B cell (primary cell): ENCODE results near the gene PLCD1. TPM values are rescaled to one million over a fixed set of nuclear protein-coding genes. Genes with fewer than 3 reads are reported as not detected.
"Not testable (repeated sequence)": the region's sequence is repeated elsewhere in the genome, so short reads cannot be mapped to it uniquely, and the experiment has no call there.

Experiments
- ATAC-seq: fragments of 200-7000 bp; cut with Tn5 transposase; one replicate; pipeline ENCODE4 v1.10.0; 2021; ENCODE audit warnings: low read depth, mild to moderate bottlenecking, moderate number of reproducible peaks, moderate library complexity
- CTCF ChIA-PET: fragments of 350-600 bp; sonication (Branson Sonifier 250); formaldehyde crosslinking; loops from one replicate; lab custom pipeline; 2021; ENCODE audit warnings: antibody characterized with exemption, inconsistent platforms; lab: Charles Lee
- POLR2A ChIA-PET: fragments of 350-600 bp; sonication (Branson Sonifier 250); formaldehyde crosslinking; loops from one replicate; lab custom pipeline; 2021; ENCODE audit warnings: antibody characterized with exemption; lab: Charles Lee
- DNase-seq: peaks from one replicate; pipeline ENCODE4 v3.0.0; 2013
- H2AFZ ChIP-seq: 2 replicates; pipeline ENCODE4 v1.6.1; 2012; ENCODE audit warnings: mild to moderate bottlenecking, low read depth, low read length; ENCODE audit not compliant: insufficient read depth, poor library complexity, severe bottlenecking
- H3K27ac ChIP-seq, 2 donors: 1 replicate in 1 of 2; 2 replicates in 1 of 2; pipeline ENCODE4 v1.5.1; 2012 to 2013; ENCODE audit warnings: low read length in 2 of 2, mild to moderate bottlenecking in 2 of 2, moderate library complexity in 1 of 2
- H3K27me3 ChIP-seq, 4 experiments: fragments of 200-600 bp in 1 of 4; sonication (generic) in 1 of 4; replicated peaks in 1 of 4; 1 replicate in 2 of 4; 2 replicates in 2 of 4; pipeline versions ENCODE4 v1.6.1 to v1.7.0; 2013 to 2016; ENCODE audit warnings: low read length in 3 of 4, mild to moderate bottlenecking in 2 of 4, mixed read lengths in 1 of 4, moderate library complexity in 1 of 4; ENCODE audit not compliant: insufficient read depth in 4 of 4, control insufficient read depth in 3 of 4; ENCODE audit errors: control extremely low read depth in 1 of 4
- H3K36me3 ChIP-seq, 2 experiments: replicated peaks in 1 of 2; 1 replicate in 1 of 2; 2 replicates in 1 of 2; pipeline versions ENCODE4 v1.6.1 to v1.7.1; 2013; ENCODE audit warnings: low read length in 1 of 2; ENCODE audit not compliant: insufficient read depth in 2 of 2, control insufficient read depth in 1 of 2; ENCODE audit errors: control extremely low read depth in 1 of 2, extremely low read depth in 1 of 2
- H3K4me1 ChIP-seq, 2 donors: fragments of 200-600 bp in 1 of 2; sonication (generic) in 1 of 2; 1 replicate in 1 of 2; 2 replicates in 1 of 2; pipeline versions ENCODE4 v1.5.1 to v1.6.1; 2013 to 2017; ENCODE audit warnings: low read length in 2 of 2; ENCODE audit not compliant: control insufficient read depth in 2 of 2, insufficient read depth in 2 of 2
- H3K4me2 ChIP-seq: replicated peaks from 2 replicates; pipeline ENCODE3; 2012; ENCODE audit warnings: mild to moderate bottlenecking, low read depth, low read length; ENCODE audit not compliant: poor library complexity, severe bottlenecking
- H3K4me3 ChIP-seq, 5 experiments: fragments of 200-600 bp in 1 of 5; sonication (generic) in 1 of 5; 1 replicate in 3 of 5; 2 replicates in 2 of 5; pipeline versions ENCODE4 v1.5.1 to v1.7.0; 2011 to 2016; ENCODE audit warnings: low read length in 4 of 5, mild to moderate bottlenecking in 4 of 5, low read depth in 2 of 5, control low read depth in 1 of 5, moderate library complexity in 1 of 5; ENCODE audit not compliant: insufficient read depth in 1 of 5; ENCODE audit errors: control extremely low read depth in 1 of 5, extremely low read depth in 1 of 5
- H3K79me2 ChIP-seq: fragments of 200-600 bp; sonication (generic); one replicate; pipeline ENCODE4 v1.6.0; 2016; ENCODE audit warnings: low read length; ENCODE audit not compliant: control insufficient read depth, insufficient read depth
- H3K9ac ChIP-seq: fragments of 200-600 bp; sonication (generic); 2 replicates; pipeline ENCODE4 v1.6.1; 2017; ENCODE audit warnings: mild to moderate bottlenecking, low read length, moderate library complexity
- H3K9me3 ChIP-seq, 3 donors: one replicate each; pipeline versions ENCODE4 v1.6.1 to v1.7.1; 2013; ENCODE audit warnings: low read length in 2 of 3; ENCODE audit not compliant: control insufficient read depth in 2 of 3, insufficient read depth in 1 of 3; ENCODE audit errors: control extremely low read depth in 1 of 3
- H4K20me1 ChIP-seq: 2 replicates; pipeline ENCODE4 v1.6.0; 2012; ENCODE audit warnings: mild to moderate bottlenecking, low read length; ENCODE audit not compliant: insufficient read depth, control insufficient read depth, poor library complexity, severe bottlenecking
- H3K27ac Mint-ChIP-seq: one replicate; pipeline ENCODE4 v1.8.0; 2021; ENCODE audit warnings: mixed read lengths
- H3K27me3 Mint-ChIP-seq: one replicate; pipeline ENCODE4 v1.8.0; 2021; ENCODE audit warnings: mixed read lengths
- H3K4me1 Mint-ChIP-seq: one replicate; pipeline ENCODE4 v1.8.0; 2021; ENCODE audit warnings: mixed read lengths
- H3K4me3 Mint-ChIP-seq: one replicate; pipeline ENCODE4 v1.8.0; 2021; ENCODE audit warnings: mixed read lengths
- H3K9me3 Mint-ChIP-seq: one replicate; pipeline ENCODE4 v1.8.0; 2022; ENCODE audit warnings: mixed read lengths; ENCODE audit not compliant: insufficient read depth
- EZH2 ChIP-seq: IDR thresholded peaks from 2 replicates; pipeline ENCODE4 v1.6.1; 2012; ENCODE audit warnings: borderline replicate concordance, low read depth, mild to moderate bottlenecking, moderate library complexity, low read length; ENCODE audit not compliant: insufficient read depth, poor library complexity, severe bottlenecking
- WGBS: methylation state at CpG from one replicate; pipeline ENCODE4 v1.1.5; 2013; ENCODE audit warnings: missing lambda C conversion rate; ENCODE audit not compliant: insufficient coverage; 5-methylcytosine and 5-hydroxymethylcytosine counted together
- intact Hi-C: fragments of 100-400 bp; cut with micrococcal nuclease; formaldehyde crosslinking; loops from one replicate; pipeline ENCODE4 v1.10.0; 2022
- polyA plus RNA-seq: library from polyadenylated mRNA; depleted of rRNA; stranded (reverse); fragments of >200 nt; gene quantifications from 2 replicates; pipeline ENCODE4 v1.2.3, GENCODE V29; 2012
- total RNA-seq, 2 donors: library from RNA; stranded (reverse); fragments of 120-200 nt in 1 of 2; gene quantifications; 1 replicate in 1 of 2; 2 replicates in 1 of 2; pipeline versions ENCODE4 v1.2.3 to v1.2.4, GENCODE V29; 2013 to 2022
- TF ChIP-seq, protein P1 (sequence below): fragments of 200-600 bp; IDR thresholded peaks from one replicate; pipeline ENCODE4 v1.8.0; 2022; ENCODE audit warnings: antibody characterized with exemption, mild to moderate bottlenecking

Gene PLCD1
- total and polyA plus RNA-seq, 2 donors (not counting 1 experiment from before 2014, with no cell fraction given) = 5.8 to 10.1 TPM

GRCh38 chr3:37973246-37974054 lies 56.0 kb downstream of the PLCD1 start:
- H3K4me2 ChIP-seq = no peak overlapping the region
- no peaks in the 10 kb centered on the region for H4K20me1 ChIP-seq
- WGBS = 97% methylated on average over 10 of the region's 12 CpGs
- CTCF ChIA-PET = interaction anchor here (0.7 to 5.1 kb wide), 20 partner anchors 9 to 548 kb away, joined by 3 to 46 read pairs (median 6); partner anchors contain the start of genes DLEC1 and EXOG
- H2AFZ ChIP-seq = no peak overlapping the region
- H3K4me1 ChIP-seq = no peaks in the 10 kb centered on the region
- TF ChIP-seq, protein P1, sequence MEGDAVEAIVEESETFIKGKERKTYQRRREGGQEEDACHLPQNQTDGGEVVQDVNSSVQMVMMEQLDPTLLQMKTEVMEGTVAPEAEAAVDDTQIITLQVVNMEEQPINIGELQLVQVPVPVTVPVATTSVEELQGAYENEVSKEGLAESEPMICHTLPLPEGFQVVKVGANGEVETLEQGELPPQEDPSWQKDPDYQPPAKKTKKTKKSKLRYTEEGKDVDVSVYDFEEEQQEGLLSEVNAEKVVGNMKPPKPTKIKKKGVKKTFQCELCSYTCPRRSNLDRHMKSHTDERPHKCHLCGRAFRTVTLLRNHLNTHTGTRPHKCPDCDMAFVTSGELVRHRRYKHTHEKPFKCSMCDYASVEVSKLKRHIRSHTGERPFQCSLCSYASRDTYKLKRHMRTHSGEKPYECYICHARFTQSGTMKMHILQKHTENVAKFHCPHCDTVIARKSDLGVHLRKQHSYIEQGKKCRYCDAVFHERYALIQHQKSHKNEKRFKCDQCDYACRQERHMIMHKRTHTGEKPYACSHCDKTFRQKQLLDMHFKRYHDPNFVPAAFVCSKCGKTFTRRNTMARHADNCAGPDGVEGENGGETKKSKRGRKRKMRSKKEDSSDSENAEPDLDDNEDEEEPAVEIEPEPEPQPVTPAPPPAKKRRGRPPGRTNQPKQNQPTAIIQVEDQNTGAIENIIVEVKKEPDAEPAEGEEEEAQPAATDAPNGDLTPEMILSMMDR = no peak
- TF ChIP-seq EZH2 = no peak
- intact Hi-C loops = loop anchor here (1.0 to 2.0 kb wide), 2 partner anchors 30 to 67 kb away; no protein-coding TSS in a partner anchor
- POLR2A ChIA-PET = no interaction called here
- H3K36me3 ChIP-seq = no peaks in the 10 kb centered on the region
- H3K9me3 Mint-ChIP-seq = no peaks in the 10 kb centered on the region
- ATAC-seq = no peak
- H3K4me3 Mint-ChIP-seq = no peak overlapping the region
- no peaks in the 10 kb centered on the region for H3K79me2 ChIP-seq
- H3K27ac Mint-ChIP-seq = no peak overlapping the region
- no peak overlapping the region for H3K27ac ChIP-seq
- H3K4me3 ChIP-seq = no peak overlapping the region
- H3K9me3 ChIP-seq = no peaks in the 10 kb centered on the region
- peaks cover 7% of the 10 kb centered on the region for H3K27me3 Mint-ChIP-seq
- no peak overlapping the region for H3K9ac ChIP-seq
- no peak for DNase-seq
- H3K4me1 Mint-ChIP-seq = no peaks in the 10 kb centered on the region
- no peaks in the 10 kb centered on the region for H3K27me3 ChIP-seq

DNA sequence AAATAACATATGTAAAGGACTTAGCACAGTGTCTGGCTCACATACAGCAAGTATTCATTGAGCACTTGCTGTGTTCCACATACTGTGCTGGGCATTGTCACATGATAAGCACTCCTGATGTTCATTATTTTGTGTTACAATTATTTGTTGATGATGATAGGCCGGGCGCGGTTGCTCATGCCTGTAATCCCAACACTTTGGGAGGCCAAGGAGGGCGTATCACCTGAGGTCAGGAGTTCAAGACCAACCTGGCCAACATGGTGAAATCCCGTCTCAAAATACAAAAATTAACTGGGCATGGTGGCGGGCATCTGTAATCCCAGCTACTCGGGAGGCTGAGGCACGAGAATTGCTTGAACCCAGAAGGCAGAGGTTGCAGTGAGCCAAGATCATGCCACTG lies 57.4 kb downstream of the PLCD1 start:
- H3K4me3 ChIP-seq, H3K27me3 Mint-ChIP-seq, H3K9me3 ChIP-seq, intact Hi-C loops, H3K4me3 Mint-ChIP-seq, POLR2A ChIA-PET, H3K79me2 ChIP-seq, H3K9me3 Mint-ChIP-seq, H3K27ac Mint-ChIP-seq, ATAC-seq, H3K9ac ChIP-seq, DNase-seq, H3K4me1 ChIP-seq, H4K20me1 ChIP-seq, H3K36me3 ChIP-seq, H3K4me2 ChIP-seq, H3K27me3 ChIP-seq, H2AFZ ChIP-seq, H3K27ac ChIP-seq, H3K4me1 Mint-ChIP-seq: not testable (repeated sequence)
- 96% methylated on average over 8 of the region's 8 CpGs for WGBS
- CTCF ChIA-PET = interaction anchor here (1.5 to 5.1 kb wide), 3 partner anchors 12 to 67 kb away, joined by 3 to 31 read pairs (median 3); partner anchors contain the start of gene DLEC1
